Stimulated activated CD4-positive, alpha-beta T cell treated with anti-CD3 and anti-CD28 coated beads, Interleukin-1b, Interleukin-23, amount 100 ng/mL, for 24 hours (primary cell): ENCODE measurements around the gene SHOC2.

Experiments used
- DNase-seq, 4 experiments: peaks; one replicate each; pipeline ENCODE4 v3.0.0-alpha.2; 2020; ENCODE audit warnings: low read depth in 4 of 4, low spot score in 1 of 4

SHOC2 gene

DNA sequence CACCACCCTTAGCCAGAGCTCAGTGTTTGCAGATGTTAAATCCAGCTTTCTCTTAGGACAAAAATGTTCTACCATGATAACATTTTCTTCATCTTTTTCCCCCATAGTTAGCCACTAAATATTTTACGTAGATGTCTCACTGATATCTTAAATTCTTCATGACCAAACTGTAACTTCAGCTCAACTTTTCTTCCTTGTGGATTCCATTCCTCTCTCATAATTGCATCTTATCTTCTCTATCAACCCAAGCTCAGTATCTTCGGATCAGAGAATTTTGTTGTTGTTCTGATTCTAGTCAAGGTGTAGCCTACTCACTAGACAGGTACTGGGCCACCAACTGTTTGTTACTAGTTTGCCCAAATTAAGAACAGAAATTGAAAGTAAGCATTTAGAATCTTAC is 60.2 kb downstream of the SHOC2 start:
- DNase-seq, result no peak

DNA sequence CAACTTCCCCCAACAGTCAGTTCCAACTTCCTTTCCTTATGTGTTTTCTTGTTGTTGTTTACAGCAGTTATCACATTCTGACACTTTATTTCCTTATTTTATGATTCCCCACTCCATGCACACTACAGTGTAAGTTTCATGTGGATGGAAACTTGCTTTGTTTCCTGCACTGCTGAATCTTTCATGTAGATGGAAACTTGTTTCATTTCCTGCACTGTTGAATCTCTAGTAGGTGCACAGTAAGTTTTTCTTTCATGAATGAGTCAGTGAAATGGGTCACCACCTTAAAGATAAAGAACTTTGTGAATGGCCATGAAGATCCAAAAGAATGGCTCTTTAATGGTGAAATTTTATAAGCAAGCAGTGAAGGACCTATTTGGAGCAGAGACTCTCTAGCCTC is 61.4 kb downstream of the SHOC2 start:
- no peak for DNase-seq

DNA sequence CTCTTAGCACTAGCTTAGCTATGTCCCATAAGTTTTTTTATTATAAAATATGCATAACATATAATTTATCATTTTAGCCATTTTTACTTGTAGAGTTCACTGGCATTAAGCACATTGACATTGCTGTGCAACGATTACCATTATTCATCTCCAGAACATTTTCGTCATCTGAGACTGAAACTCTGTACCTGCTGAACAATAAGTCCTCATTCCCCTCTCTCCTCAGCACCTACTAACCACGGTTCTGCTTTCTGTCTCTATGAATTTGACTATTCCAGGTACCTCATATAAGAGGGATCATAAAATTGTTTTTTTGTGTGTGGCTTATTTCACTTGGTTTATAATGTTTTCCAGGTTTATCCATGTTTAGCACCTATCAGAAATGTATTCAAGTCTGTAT is 64.1 kb downstream of the SHOC2 start:
- no peak for DNase-seq

DNA sequence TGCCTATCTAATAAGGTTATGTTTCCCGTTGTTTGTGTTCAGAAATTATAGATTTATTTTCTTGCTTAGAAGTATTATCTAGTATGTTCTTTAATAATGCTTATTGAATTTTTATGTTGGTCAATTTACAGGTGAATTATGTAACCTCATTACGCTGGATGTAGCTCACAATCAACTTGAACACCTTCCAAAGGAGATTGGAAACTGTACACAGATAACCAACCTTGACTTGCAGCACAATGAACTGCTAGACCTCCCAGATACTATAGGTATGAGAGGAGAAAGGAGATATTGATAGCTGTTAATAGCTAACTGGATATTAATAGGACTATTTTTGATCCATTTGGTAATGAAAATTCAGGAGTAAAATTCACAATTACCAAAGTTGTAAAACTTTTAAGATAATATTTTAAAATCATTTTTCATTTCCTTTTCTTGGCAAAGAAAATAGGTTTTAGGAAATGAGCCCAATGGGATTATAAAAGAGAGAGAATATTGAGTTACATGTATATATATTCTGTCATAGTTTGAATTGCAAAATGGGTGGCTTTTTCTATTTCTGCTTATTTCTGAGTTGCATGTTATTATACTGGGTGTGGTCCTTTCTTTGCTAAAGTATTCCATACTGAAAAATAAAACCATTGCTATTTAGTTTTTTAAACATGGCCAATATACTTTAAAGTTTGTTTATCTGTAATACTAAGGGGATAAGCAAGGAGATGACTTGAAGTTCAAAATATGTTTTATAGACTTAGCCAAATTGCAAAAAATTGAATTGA is 66.3 kb downstream of the SHOC2 start:
- DNase-seq, result no peak

DNA sequence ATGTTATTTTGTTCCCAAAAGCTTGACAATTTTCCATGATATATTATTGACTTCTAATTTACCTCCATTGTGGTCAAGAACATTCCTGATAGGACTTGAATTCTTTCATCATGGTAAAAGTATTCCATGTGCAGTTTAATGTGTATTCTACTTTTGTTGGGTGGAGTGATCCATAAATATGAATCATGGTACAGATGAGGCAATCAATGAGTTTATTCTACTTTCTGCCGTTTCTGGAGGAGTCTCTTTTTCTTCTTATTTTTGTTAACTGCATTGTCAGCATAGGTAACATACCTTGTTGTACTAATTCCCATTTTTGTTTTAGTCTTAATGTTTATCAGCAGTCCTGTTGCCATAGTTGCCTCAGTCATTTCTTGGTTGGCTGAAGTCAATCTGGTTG is 69.6 kb downstream of the SHOC2 start:
- no peak for DNase-seq

DNA sequence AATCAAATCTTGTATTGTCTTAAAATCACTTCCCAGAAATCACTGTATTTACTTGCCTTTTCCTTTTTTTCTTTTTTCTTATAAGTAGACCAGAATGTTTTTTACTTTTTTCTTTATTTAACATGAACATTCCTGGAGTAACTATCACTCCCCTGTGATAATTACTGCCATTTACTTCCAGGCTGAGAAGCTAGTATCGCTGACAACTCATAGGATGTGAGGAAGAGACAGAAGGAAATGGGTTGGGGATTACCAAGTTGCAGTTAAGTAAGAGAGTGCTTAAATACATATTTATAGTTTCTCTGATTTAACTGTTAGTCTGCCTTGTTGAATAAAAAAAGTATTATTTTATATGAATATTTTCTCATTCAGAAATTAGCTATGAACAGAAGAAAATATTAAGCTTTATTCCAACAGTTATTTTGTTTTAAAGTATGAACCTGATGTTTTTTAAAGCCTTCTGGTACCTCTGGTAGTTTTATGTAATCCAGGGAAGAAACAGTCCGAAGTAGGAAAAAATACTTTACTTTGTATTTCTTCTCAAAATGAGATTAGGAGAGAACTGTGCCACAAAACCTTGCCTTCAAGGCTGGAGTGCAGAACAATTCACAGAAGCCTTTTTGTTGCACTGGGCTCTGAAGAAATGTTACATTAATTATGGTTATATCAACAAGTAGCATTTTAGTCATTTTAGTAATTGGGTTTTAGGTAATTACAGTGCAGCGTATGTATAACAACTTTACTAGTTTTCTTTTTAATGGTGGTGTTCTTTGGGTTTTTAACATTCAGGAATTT is 72.8 kb downstream of the SHOC2 start:
- no peak for DNase-seq

DNA sequence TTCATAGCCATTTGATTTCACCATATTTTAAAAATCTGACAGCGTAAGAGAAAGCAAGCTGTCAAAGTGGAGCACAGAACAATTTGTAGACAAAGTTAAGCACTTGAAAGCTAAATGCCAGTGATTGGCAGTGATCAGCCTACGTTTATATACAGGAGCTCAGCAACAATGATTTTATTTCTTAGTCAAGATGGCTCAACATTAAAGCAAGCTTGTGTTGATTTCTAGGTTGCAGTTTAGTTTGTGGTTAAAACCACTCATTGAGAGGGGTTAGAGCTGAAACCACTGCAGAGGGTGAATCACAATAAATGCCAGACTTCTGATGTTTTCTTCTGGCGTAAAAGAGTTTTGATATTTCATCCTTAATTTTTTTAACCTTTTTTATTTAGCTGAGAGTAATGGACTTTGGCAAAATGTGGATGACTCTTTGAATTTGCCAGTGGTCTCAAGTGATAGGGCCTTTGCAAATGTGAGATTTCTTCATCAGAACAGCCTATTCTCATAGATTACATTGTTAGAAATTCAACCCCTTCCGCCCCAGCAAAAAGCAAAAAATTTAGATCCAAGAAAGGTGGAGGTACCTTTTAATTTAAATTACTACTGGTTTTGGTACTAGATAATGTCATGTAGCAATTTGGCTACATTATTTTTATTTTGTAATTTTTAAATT is 73.8 kb downstream of the SHOC2 start:
- no peak for DNase-seq

DNA sequence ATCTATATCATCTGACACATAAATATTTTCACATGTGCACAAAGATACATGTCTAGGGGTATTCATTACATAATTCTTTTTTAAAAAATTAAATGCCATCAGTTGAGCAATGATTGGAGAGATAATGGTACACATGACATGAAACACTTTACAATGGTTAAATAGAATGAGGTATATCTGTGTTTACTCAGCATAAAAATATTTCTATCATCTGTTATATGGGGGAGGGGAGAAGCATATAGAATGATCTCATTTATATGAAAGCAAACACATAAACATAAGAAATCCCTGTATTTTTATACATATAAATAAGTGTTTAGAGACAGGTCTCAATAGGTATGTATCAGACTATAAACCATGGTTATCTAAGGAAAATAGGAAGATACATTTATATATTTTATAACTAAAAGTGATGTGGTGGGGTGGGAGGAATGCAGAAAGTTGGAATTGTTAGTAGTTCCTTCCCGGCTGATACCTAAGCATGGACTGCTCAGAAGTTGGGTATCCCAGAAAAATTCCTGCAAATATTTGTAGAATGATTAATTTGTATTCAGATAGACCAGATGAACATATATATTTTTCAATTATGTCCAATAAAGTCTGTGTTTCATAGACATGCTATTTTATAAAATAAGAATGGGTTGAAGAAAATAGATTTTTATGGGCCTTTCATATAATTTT is 75.1 kb downstream of the SHOC2 start:
- no peak for DNase-seq

DNA sequence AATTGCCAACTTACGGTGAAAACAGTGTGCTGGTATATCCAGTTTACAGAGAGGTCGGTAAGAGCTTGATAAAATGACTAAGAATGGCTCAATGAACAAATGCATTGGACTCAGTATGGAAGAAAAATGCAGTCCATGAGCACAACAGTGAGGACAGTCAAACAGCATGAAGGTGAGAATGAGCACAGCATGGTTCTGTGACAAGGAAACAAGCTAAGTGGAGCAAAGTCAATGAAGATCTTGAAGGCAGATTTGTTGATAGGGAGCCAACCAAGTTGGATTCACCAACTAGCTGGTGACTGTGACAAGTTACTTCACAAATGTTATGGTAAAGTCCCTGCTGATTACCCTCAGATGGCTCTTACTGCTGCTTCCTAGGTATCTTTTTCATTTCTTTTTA is 75.9 kb downstream of the SHOC2 start:
- DNase-seq, result no peak

DNA sequence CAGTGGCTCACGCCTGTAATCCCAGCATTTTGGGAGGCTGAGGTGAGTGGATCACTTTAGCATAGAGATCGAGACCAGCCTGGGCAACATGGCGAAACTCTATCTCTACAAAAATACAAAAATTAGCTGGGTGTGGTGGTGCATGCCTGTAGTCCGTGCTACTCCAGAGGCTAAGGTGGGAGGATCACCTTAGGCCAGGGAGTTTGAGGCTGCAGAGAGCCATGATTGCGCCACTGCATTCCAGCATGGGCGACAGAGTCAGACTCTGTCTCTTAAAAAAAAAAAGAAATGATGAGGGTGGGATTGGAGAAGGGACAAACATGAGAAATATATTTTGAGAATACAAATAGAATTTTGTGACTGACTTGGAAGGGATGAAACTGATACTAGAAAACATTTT is 76.9 kb downstream of the SHOC2 start:
- no peak for DNase-seq

DNA sequence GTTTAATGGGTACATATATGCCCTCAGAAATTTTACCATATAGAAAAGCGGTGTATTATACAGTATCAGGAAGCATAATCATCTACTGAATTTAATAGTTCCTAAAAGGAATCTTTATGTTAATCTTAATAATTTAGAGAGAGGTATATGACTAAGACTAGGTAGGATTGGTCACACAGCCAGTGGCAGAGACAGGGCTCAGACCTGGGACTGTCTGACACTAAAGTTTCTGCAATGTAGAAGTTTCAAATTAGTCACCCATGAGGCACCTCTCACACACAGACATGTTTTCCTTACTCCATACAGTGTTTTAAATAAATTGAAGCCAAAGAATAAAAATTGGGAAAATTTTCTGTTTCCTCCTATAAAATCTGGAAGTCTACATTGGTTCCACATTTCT is 84.6 kb downstream of the SHOC2 start:
- DNase-seq, result no peak

DNA sequence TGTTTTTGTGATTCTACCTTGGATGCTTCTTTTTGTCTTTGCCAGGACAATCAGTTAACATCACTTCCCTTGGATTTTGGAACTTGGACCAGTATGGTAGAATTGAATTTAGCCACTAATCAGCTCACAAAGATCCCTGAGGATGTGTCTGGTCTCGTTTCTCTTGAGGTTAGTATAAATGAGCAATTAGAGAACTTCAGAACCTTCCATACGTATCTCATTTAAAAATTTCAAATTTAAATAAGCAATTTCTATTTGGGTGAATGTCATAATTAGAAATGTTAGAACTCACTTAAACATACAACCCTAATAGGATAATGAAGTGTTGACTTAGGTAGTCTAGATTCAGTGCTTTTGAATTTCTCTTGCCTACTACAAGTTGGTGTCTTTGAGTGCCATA is 88.1 kb downstream of the SHOC2 start:
- DNase-seq, result no peak

DNA sequence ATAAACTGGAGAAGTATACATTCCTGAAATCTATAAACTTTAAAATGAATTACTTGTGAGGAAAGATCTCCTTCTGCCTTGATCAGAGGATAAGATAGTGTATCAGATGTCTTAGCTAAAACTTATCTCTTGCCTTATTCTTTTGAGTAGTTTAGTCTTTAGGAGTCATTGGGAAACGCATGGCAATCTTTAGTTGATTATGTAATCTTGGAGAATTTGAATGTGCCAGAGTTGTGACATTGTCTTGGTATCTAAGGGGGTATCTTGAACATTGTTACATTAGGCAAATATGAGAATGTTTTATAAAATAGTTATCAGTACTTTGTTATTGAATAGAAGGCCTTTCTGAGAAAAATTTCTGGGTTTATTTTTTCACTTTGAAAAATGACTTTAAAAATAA is 95.8 kb downstream of the SHOC2 start:
- DNase-seq, result no peak

DNA sequence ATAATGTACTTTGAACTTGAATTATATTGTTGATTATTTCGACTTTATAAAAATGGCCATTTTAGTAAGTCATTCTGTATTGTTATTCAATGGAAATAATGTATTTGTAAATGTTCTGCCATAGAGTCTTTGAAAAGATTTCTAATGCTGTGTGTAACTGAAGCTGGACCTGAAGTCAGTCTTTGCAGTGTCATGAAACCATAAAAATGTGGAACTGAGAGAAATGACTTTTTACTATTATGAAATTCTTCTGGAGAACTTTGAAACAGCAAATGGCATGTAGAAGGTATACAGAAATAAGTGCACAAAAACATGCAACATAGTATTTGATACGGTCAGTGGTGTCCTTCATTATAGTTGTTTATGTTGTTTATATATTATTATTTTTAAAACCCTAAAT is 97.7 kb downstream of the SHOC2 start:
- DNase-seq, result no peak

DNA sequence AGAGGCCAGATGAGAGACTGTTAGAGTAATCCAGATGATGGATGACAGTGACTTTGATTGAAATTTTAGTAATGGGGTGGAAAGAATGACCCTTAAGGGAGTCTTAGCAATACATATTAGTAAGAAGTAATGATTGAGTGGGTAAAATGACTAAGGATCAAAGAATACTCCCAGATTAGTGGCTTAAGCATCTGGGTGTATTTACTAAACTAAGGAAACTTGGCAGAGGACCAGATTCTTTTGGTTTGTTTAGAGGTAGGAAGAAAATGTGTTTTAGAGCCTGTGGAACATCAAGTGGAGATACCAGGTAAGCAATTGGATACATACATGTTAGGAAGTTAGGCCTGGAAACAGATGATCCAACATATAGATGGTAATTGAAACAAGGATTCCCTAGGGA is 98.6 kb downstream of the SHOC2 start:
- no peak for DNase-seq

DNA sequence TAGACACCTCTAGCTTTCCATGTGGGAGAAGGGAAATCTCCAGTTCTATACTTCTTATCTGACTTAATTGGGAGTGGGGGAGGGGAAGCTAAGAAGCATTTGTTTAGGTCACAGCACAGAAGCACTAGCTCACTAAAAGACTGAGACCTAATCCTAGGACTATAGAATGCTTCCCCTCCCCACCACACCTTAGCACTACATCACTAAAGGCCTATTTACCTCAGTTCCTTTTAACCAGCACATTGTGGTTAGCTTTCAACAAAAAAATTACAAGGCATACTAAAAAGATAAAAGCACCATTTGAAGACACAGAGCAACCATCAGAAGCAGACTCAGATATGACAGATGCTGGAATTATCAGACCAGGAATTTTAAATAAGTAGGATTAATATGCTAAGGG is 103.7 kb downstream of the SHOC2 start:
- DNase-seq, result no peak

DNA sequence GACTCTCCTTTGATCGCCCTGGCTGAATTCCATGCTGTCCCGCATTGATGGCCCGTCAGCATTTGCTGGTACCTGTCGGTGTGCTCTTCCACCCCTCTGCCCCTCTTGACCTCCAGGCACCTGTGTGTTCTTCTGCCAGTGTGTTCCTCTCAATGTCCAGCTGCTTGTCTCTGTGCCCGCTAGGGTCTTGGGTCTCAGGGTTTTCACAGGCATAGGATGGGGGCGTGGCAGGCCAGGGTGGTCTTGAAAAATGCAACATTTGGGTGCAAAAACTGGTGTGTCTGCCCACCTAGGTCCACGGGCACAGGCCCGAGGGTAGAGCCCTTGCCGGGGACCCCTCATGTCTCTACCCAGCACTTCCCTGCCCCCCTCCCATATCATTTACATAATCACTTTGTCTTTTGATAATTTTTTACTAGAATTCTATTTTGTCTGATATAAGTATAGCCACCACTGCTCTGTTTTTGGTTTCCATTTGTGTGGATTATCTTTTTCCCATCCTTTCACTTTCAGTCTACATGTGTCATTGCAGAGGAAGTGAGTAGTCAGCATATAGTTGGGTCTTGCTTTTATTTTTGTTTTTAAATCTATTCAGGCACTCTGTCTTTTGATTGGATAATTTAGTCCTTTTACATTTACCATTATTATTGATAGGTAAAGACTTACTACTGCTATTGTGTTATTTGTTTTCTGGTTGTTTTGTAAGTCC is 110.8 kb downstream of the SHOC2 start:
- DNase-seq, result no peak

DNA sequence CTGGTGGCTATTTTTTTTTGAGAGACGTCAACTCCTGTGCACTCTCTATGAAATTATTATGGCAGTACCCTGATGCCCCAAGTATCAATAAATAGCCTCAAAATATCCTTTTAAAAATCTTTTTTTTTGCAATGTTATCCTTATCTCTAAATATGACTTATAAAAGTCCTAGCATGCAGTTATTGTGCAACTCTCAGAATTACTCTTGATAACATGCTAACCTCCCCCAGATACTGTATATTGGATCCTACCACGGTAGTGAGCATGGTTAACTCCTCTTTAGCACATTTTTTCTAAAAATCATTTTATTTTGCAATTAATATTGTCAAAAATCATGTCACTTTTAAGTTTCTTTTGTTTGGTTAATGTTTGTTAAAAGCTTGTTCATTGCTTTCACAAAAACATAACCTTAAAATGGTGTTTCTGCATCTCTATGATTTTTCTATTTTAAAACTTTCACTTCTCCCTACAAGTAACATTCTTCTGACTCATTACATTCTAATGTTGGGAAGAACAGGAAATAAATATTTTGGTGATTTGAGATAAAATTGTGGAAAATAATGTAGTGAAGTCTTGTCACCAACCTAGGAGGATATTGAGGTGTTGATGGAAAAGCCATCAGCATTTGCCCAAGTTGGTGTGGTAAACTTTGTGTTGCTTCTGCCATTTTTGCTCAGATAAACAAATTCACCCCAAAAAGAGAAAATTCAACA is 115.3 kb downstream of the SHOC2 start:
- DNase-seq, result no peak

DNA sequence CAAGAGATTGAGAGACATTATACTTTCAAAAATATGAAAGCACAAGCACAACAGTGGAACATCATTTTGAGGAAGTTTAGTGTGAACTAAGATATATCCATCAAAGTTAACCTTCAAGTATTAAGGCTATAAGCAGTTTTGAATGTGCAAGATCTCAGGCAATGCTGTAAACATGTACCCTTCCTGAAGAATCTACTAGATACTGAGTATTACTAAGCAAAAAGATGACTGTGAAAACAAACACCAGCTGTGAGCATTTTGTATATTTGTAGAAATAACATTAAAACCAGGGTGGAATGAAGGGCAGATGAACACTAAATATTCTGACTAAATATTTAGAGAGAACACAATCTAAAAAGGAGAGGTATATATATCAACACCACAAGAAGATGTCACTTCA is 116.1 kb downstream of the SHOC2 start:
- no peak for DNase-seq

DNA sequence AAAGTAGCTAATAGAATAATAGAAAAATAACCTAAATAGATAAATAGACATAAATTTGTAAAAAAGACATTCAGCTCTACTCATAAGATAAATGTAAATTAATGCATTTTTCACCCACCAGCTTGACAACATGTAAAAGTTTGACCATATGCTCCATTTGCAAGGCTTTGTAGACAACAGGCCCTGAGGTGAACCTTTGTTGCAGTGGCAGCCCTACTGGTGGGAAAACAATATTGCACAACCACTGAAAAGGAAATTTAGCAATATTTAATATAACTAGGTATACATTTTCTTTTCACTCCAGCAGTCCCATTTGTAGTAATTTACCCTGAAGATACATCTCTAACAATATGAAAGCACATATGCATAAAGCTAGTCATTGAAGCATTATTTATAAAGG is 118.5 kb downstream of the SHOC2 start:
- DNase-seq, result no peak
